ENCODE results near the gene ST6GALNAC1. TPM values are rescaled to one million over a fixed set of nuclear protein-coding genes. Genes with fewer than 3 reads are reported as not detected.

Gene ST6GALNAC1
- total RNA-seq, 2 donors from 2014 or later = 8.4 to 27.2 TPM

GRCh38 chr17:76585649-76586593, 57.6 kb downstream of the ST6GALNAC1 start, which contains the start of gene ST6GALNAC2:
ST6GALNAC2 (minus strand) TSS chr17:76585860; CDS start chr17:76585808, 52 bp downstream.
- peak within 1 kb of the TSS; percentile 72 to 76 for H3K27ac ChIP-seq
- no peaks in the 10 kb centered on the region for H3K9me3 ChIP-seq
- H3K4me1 ChIP-seq (replicated peaks) = no peaks in the 10 kb centered on the region
- H3K27me3 ChIP-seq (replicated peaks; ENCODE audit: insufficient read depth) = no peaks in the 10 kb centered on the region
- TF ChIP-seq POLR2AphosphoS5 (IDR thresholded peaks at IDR 0.05) (peak; percentile 19), CTCF (IDR thresholded peaks at IDR 0.05) (peak in 3 of 4 experiments; percentile 34 to 65 (median 65)), POLR2A (IDR thresholded peaks at IDR 0.05) (peak; percentile 85)
- intact Hi-C loops (cut with DNase I) = no loop called here
- peak within 1 kb of the TSS; percentile 43 to 44 for H3K4me3 ChIP-seq
- H3K36me3 ChIP-seq = no peaks in the 10 kb centered on the region
- WGBS = 0% methylated on average over 34 of the region's 84 CpGs
- peak; percentile 68 for DNase-seq (ENCODE audit: low spot score)

- no peaks in the 10 kb centered on the region for H3K9me3 ChIP-seq
- TF ChIP-seq POLR2A (IDR thresholded peaks at IDR 0.05) = peak; percentile 32
- no peak for TF ChIP-seq POLR2AphosphoS5 (IDR thresholded peaks at IDR 0.05)
- no peak for TF ChIP-seq CTCF (IDR thresholded peaks at IDR 0.05)
- DNase-seq (ENCODE audit: low spot score) = no peak
- no peaks in the 10 kb centered on the region for H3K4me1 ChIP-seq (replicated peaks)
- peak overlapping the region; percentile 72 to 76 for H3K27ac ChIP-seq
- no peaks in the 10 kb centered on the region for H3K27me3 ChIP-seq (replicated peaks; ENCODE audit: insufficient read depth)
- peak overlapping the region; percentile 43 to 44 for H3K4me3 ChIP-seq
- under 1% methylated on average over 62 of the region's 62 CpGs for WGBS
- no peaks in the 10 kb centered on the region for H3K36me3 ChIP-seq
- intact Hi-C loops (cut with DNase I) = no loop called here
Measured at GRCh38 chr17:76585033-76585648, 58.4 kb downstream of the ST6GALNAC1 start.

GRCh38 chr17:76584427-76585032, 59.0 kb downstream of the ST6GALNAC1 start:
- intact Hi-C loops (cut with DNase I) = no loop called here

GRCh38 chr17:76582660-76583059, 60.9 kb downstream of the ST6GALNAC1 start:
- intact Hi-C loops (cut with DNase I) = no loop called here
- no peak for DNase-seq (ENCODE audit: low spot score)
- Histone ChIP-seq H3K36me3 (no peaks in the 10 kb centered on the region), H3K27ac (peak overlapping the region; percentile 2 to 22), H3K4me3 (no peak overlapping the region), H3K9me3 (no peaks in the 10 kb centered on the region), H3K4me1 (replicated peaks) (no peaks in the 10 kb centered on the region), H3K27me3 (replicated peaks; ENCODE audit: insufficient read depth) (no peaks in the 10 kb centered on the region)
- WGBS = 44% methylated on average over 3 of the region's 3 CpGs
- TF ChIP-seq CTCF (IDR thresholded peaks at IDR 0.05) (no peak), POLR2AphosphoS5 (IDR thresholded peaks at IDR 0.05) (peak; percentile 19)

More at GRCh38 chr17:76584427-76585032, 59.0 kb downstream of the ST6GALNAC1 start:
- Histone ChIP-seq H3K27ac (peak overlapping the region; percentile 72 to 76), H3K4me3 (peak overlapping the region; percentile 43 to 44), H3K36me3 (no peaks in the 10 kb centered on the region), H3K4me1 (replicated peaks) (no peaks in the 10 kb centered on the region), H3K9me3 (no peaks in the 10 kb centered on the region), H3K27me3 (replicated peaks; ENCODE audit: insufficient read depth) (no peaks in the 10 kb centered on the region)
- TF ChIP-seq CTCF (IDR thresholded peaks at IDR 0.05) = no peak
- no peak for TF ChIP-seq POLR2A (IDR thresholded peaks at IDR 0.05)
- no peak for TF ChIP-seq POLR2AphosphoS5 (IDR thresholded peaks at IDR 0.05)
- WGBS = 13% methylated on average over 17 of the region's 17 CpGs
- no peak for DNase-seq (ENCODE audit: low spot score)

Measured in prostate gland (tissue), 2 donors.